ENCODE measurements around the gene ABHD17B.
"Not testable (repeated sequence)": the region's sequence is repeated elsewhere in the genome, so short reads cannot be mapped to it uniquely, and the experiment has no call there.

The ABHD17B gene

DNA sequence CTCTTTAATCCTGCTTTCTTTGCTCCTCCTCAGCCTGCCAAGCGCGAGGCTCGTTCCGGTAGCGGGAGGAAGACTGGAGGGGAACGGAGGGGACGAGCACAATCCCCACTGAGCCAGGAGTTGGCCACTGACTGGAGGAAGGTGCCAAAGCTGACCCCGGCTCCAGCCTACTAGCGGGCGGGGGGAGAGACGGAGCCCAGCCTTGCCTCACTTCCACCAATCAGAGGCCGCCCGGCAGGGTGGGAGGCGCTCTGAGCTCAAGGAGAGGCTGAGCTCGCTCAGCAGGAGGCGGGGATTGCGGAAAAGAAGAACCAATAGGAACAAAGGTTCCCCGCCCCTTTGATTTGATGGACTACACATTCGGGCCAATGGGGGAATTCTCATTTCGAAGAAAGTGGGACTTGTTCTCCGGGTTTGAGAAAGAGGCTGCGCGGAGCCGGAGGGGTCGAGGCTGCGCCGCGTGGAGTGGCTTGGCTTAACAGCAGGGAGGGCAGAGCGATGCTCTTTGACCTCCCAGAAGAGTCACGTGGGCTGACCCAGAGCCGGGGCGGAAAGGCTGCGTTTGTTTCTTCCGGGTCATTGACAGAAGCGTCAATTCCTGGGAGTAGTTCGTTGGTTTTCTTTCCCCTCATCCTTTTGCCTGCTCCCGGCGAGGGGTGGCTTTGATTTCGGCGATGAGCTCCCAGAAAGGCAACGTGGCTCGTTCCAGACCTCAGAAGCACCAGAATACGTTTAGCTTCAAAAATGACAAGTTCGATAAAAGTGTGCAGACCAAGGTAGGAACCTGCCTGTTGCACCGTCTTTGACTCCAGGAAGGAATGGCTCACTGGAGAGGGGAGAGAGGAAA lies at the start of gene ABHD17B, which contains the start of gene C9orf85:
Gene ABHD17B (minus strand): TSS at position 133 of the 847 bp plus-strand sequence. CDS start 36,113 bp downstream, outside the sequence.
Gene C9orf85 (plus strand): TSS at position 579 of the 847 bp plus-strand sequence. CDS start 96 bp downstream, at position 675.
- peak; percentile 95 for DNase-seq

DNA sequence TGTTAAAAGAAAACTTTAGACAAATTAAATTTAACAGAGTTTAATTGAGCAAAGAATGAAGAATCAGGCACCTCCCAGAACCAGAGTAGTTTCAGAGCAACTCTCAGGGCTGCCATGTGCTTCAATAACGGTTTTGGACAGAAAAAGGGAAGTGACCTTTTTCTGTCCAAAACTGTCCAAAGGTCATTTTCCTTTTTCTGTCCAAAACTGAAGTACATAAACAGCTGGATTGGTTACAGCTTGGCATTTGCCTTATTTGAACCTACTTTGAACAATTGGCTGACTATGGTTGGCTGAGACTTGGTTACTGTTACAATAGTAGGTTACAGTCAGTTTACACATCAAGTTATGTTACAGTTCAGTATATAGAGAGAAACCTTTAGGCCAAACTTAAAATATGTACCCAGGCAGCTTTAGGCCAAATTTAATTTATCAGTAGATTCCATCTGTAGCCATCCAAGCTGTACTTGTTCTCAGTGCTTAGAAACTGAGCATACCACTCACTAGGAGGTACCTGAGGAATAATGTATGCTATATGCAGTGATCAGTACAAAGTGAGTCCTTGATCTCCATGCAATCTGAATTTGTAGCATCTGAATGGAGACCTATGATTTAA lies 44.4 kb upstream of the ABHD17B start:
- DNase-seq, result no peak

DNA sequence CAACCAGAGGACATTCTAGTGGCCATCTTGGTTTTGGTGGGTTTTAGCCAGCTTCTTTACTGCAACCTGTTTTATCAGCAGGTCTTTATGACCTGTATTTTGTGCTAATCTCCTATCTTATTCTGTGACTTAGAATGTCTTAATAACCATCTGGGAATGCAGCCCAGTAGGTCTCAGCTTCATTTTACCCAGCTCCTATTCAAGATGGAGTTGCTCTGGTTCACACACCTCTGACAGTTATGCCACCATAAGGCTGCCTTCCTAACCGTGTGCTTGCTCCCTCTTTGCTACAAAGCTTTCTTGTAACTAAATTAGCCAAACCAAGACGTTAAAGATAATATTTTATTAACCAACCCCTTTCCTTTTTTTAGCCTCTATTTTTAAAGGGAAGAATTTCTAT lies 43.7 kb upstream of the ABHD17B start:
- not testable (repeated sequence) for DNase-seq

DNA sequence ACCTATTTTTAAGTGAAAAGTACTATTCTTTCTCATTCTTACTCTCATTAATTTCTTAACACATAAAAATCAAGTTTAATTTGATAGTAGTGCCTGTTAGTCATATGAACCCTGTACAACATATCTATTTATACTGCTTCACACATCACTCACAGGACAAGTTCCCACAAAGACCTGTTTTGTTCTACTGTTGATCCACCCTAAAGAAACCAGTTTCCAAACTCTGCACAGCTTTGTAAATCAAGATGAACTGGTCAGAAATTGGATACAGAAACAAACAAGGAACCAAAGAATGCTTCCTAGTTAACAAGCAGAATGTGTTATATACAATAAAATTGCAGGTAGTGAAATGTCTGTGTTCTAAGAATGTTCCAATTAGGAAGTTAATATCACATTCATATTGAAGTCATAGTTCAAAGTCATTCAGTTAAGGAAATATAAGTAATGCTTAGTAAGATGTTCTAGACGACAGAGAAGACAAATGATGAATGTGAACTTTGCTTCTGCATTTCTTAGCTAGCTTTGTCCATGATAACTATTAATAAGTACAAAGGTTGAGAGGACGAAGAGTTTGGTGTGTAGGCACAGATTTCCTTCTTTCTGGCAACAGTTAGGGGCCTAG lies 33.9 kb upstream of the ABHD17B start:
- DNase-seq, result no peak

DNA sequence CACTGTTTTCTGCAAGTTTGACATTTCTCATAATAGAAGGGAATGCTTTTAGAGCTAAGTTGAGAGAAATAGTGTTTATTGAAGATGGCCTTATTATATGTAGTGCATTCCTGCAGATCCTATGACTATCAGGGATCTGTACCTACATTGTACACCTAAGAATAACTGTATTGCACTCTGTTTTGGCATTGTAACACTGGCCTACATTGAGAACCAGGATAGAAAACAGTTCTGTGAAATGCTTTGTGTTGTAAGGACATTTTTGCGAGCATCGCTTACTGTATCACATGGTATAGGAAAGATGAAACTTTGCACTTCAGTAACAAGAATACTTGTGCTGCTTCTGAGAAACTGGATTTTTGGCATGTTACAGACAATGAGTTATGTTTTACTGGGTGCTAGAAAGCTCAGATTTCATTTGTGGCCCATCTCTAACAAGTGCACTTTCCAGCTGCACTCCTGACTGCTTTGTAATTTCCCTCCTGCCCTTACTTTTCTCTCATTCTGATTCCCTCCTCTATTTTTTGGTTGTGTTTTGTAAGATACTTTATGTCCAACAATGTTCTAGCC lies 31.1 kb upstream of the ABHD17B start:
- no peak for DNase-seq

- no peak for DNase-seq
Measured at GRCh38 chr9:71941060-71941568, 30.1 kb upstream of the ABHD17B start.

GRCh38 chr9:71937898-71938297 lies 26.9 kb upstream of the ABHD17B start:
- DNase-seq, result no peak

GRCh38 chr9:71937070-71937625 lies 26.2 kb upstream of the ABHD17B start:
- DNase-seq, result no peak

DNA sequence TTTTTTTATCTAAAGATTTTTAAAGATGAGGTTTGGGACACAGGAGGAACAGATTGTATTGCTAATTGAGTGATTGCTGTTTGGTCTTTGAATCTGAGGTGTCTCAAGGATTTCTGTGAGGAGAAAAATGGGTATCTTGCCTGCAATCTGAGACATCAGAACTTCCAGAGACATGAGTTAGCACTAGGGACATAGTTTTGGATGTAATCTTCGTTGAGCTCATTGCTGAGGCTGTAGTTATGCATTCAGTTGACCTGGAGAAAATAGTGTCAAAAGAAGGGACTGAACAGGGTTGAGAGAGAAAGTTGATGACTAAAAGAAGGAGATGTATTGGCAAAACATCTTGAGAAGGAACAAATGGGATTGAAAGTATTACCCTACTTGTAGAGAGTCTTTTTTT lies 25.1 kb upstream of the ABHD17B start:
- DNase-seq, result no peak

DNA sequence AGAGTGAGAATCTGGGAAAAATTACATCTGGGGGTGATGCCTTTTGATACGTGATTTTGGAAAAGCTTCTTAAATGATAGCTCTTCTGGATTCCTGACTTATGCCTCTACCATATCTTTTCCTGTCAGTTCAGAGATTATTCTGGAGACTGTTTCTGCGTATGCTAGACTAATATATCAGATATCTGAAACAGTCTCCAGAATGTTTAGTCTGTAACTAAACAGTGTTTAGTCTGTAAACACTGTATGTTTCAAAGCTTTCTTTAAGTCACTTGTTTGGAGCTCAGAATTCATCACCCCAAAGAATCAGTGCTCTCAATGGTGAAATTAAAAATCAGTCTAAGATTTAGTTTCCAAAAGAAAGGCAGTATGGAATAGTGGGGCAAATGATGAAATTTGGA lies 20.2 kb upstream of the ABHD17B start:
- DNase-seq, result no peak

DNA sequence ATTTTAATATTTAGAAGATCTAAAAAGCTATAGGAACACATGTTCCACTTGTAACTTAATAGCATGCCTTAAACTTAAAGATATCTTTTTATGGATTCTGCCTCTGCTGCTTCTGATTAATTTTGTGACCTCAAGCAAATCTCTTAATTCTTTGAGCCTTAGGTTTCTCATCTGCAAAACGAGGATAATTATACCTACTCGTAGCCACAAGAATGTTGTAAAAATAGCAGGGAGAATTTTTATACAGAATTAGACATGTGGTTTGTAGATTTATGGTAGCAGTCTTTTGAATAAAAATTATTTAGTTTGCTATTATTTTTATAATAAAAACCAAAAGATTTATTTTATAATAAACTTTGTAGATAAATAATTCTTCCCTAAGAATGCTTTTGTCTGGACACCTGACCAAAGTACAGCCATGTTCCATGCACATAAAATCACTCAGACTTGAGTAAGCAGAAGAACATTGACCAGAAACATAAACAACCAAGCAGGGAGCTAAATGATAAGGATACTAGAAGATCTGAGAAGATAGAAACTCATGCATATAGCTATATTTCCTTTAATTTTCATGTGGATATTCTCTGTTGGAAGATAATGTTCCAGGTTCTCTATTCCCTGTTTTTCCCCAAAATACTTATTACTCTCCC lies 18.9 kb upstream of the ABHD17B start:
- no peak for DNase-seq

GRCh38 chr9:71929223-71929622 lies 18.2 kb upstream of the ABHD17B start:
- DNase-seq, result no peak

DNA sequence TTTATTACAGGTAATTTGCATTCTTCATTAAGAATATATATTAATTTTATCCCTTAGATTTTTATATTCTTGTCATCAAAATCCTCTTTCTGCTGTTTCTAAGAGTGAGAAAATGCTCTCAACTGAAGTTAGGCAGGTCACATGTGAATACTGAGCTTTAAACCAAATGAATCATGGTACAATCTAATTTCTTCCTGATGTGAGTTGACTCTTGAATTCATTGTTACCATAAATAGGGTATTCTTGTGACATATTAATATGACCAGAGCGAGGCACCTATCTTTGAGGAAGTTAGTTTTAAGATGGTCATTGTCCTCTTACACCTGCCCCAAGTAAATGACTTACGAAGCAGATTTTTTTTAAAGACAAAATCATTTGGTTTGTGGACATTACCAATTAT lies 17.8 kb upstream of the ABHD17B start:
- no peak for DNase-seq

- DNase-seq, result no peak
Measured at GRCh38 chr9:71928376-71928775, 17.4 kb upstream of the ABHD17B start.

GRCh38 chr9:71925834-71926233 lies 14.8 kb upstream of the ABHD17B start:
- DNase-seq, result no peak

- no peak for DNase-seq
Measured at GRCh38 chr9:71924576-71924975, 13.6 kb upstream of the ABHD17B start.

DNA sequence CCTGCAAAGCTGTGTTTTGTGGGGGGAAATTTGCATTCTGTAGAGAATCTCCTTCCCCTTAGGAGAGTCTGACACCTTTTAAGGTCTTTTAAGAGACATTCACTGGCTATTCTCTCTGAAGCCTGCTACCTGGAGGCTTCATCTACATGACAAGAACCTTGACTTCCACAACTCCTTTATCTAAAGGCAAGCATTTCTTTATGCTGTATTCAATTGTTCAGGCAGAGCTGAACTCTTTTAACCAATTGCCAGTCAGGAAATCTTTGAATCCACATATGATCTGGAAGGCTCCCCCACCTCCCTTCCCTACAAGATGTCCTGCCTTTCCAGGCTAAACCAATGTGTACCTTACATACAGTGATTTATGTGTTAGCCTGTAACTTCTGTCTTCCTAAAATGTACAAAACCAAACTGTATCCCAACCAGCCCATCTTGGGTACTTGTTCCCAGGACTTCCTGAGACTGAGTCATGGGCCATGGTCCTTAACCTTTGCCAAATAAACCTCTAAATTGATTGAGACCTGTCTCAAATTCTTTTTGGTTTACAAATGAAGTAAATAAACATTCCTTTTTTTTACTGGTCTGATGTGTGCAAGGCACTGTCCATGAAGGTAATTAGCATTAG lies 10.3 kb upstream of the ABHD17B start:
- no peak for DNase-seq

DNA sequence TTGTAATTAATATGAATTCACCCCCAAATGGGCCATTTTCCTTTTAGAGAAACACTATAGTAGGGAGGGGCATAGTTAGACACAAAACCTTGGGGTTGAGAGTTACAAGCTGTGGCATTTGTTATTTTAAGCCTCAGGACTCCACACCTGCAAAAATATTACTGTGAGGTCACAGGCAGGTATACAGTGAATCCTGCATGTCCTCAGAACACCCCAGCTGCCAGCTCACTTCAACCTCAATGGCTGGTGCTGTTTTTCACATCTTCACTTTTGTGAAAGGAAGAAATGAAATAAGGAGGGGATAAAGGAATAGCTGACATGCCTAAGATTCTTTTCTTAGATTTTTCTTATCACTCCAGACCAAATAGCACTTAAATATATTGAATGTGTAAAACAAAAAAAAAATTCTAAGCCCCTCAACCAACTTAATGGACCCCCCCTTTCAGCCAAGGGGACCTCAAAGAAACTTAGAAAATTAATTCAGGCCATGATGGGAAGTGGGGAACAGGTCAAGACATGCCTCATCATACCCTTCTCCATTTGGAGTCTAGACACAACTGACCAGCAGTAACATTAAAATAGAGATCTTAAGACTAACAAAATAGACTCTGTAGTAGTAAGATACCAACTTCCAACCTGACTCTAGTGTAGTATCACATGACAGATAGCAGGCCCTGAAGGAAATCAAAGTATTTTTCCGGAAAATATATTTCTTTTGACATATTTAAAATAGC lies 9.6 kb upstream of the ABHD17B start:
- DNase-seq, result no peak

DNA sequence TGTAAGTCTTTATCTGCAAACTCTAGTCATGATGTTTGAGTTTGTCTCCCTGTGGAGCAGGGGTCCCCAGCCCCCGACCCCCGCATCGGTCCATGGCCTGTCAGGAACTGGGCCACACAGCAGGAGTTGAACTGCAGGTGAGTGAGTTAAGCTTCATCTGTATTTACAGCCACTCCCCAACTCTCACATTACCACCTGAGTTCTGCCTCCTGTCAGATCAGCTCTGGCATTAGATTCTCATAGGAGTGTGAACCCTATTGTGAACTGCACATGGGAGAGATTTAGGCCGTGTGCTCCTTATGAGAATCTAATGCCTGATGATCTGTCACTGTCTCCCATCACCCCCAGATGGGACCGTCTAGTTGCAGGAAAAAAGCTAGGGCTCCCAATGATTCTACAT lies 7.4 kb upstream of the ABHD17B start:
- DNase-seq, result no peak

DNA sequence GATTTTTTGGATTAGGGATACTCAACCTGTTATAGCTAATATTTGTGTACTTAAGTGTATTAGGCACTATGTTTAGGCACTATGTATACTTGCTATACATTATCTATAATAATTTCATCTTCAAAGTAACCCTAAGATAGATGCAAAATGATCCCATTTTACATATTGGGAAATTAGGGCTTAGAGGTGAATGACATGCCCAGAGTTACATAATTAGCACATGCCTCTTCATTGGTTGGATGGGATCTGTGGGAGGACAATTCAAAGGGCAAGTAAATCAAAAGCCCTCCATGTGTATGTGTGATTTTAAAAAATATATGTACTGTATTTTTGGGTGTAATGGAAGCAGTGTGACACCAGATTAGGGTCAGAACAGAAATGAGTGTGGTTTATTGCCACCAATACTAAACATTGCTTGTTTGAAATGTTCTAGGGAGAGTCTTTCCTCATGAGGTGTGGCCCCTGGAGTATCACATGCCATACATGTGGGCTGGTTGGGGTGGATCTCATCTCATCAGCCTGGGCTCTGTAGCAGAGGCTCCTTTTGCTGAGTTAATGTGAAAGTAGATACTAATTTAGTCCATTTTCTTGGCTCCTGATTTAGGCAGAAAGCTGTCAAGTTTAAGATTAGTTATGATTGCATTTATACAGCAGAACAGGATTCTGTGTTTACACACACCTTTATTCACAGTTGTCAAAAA lies 6.0 kb upstream of the ABHD17B start:
- no peak for DNase-seq

DNA sequence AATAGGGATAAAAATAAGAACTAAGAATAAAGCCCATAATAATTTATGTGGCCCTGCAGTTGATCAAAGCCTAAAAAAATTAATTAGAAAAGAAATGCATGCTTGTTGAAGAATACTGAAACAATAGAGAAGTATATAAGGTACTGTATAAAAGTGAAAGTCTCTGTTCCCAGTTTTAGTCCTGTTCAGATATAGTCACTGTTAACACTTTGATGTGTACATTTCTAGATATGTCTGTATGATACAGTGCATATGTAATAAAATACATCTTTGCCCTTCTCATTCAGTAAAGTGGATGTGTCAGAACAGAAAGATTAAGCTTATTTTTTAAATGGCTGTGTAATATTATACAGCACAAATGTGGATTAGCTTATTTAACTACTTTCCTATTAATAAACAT lies 4.5 kb upstream of the ABHD17B start:
- DNase-seq, result no peak

Data from activated CD4-positive, alpha-beta T cell treated with anti-CD3 and anti-CD28 coated beads, Interleukin-2, amount 50 U/mL, for 1 hour (primary cell).